SK-MEL-5 (cell line): Measurements from ENCODE around the gene PTPRG. TPM values are rescaled to one million over a fixed set of nuclear protein-coding genes. Genes with fewer than 3 reads are reported as not detected.

Experiments used
- DNase-seq: peaks from one replicate; pipeline ENCODE4 v3.0.0-alpha.2; 2016; ENCODE audit warnings: low read depth, low spot score
- in situ Hi-C: cut with HindIII; loops from 2 replicates; pipeline ENCODE4 v1.10.0; 2016; ENCODE audit warnings: low sequenced_read_pairs, high pct_unique_total_duplicates, low pct_unique_long_range_greater_than_20kb
- total RNA-seq: library from RNA; depleted of rRNA; stranded (reverse); fragments of >200 nt; shearing (Covaris generic); gene quantifications from 2 replicates; pipeline ENCODE4 v1.2.3, GENCODE V29; 2014

Gene PTPRG
- total RNA-seq, 1 experiment from 2014 or later, result 35.3 TPM

GRCh38 chr3:61663356-61664104 lies 102.2 kb downstream of the PTPRG start:
- in situ Hi-C loops, result no loop called here
- DNase-seq, result no peak

GRCh38 chr3:61664105-61664482 lies 102.7 kb downstream of the PTPRG start:
- in situ Hi-C loops, result no loop called here
- peak; percentile 7 for DNase-seq

GRCh38 chr3:61665121-61665520 lies 103.8 kb downstream of the PTPRG start:
- in situ Hi-C loops, result no loop called here
- no peak for DNase-seq

GRCh38 chr3:61665987-61666386 lies 104.6 kb downstream of the PTPRG start:
- in situ Hi-C loops, result no loop called here
- no peak for DNase-seq

- in situ Hi-C loops, result no loop called here
- no peak for DNase-seq
These were observed 105.4 kb downstream of the PTPRG start for GRCh38 chr3:61666615-61667330.

GRCh38 chr3:61667383-61667782 lies 106.0 kb downstream of the PTPRG start:
- DNase-seq, result no peak
- in situ Hi-C loops, result no loop called here

- DNase-seq, result no peak
- in situ Hi-C loops, result no loop called here
These were observed 106.4 kb downstream of the PTPRG start for GRCh38 chr3:61667814-61668213.

GRCh38 chr3:61668317-61668864 lies 107.0 kb downstream of the PTPRG start:
- in situ Hi-C loops, result no loop called here
- DNase-seq, result no peak

GRCh38 chr3:61669203-61669602 lies 107.8 kb downstream of the PTPRG start:
- no peak for DNase-seq
- in situ Hi-C loops, result no loop called here

- no peak for DNase-seq
- in situ Hi-C loops, result no loop called here
These were observed 108.4 kb downstream of the PTPRG start for GRCh38 chr3:61669668-61670299.

GRCh38 chr3:61673651-61674050 lies 112.3 kb downstream of the PTPRG start:
- in situ Hi-C loops, result no loop called here
- no peak for DNase-seq

- DNase-seq, result no peak
- in situ Hi-C loops, result no loop called here
These were observed 113.2 kb downstream of the PTPRG start for GRCh38 chr3:61674596-61674995.

- no peak for DNase-seq
- in situ Hi-C loops, result no loop called here
These were observed 117.7 kb downstream of the PTPRG start for GRCh38 chr3:61679026-61679425.

GRCh38 chr3:61680617-61681016 lies 119.2 kb downstream of the PTPRG start:
- in situ Hi-C loops, result no loop called here
- no peak for DNase-seq

GRCh38 chr3:61681636-61682035 lies 120.3 kb downstream of the PTPRG start:
- in situ Hi-C loops, result no loop called here
- DNase-seq, result no peak

- in situ Hi-C loops, result no loop called here
- peak; percentile 47 for DNase-seq
These were observed 121.5 kb downstream of the PTPRG start for GRCh38 chr3:61682671-61683548.

GRCh38 chr3:61683549-61684236 lies 122.3 kb downstream of the PTPRG start:
- DNase-seq, result no peak
- in situ Hi-C loops, result no loop called here
